ENCODE results near the gene NRXN2. TPM values are rescaled to one million over a fixed set of nuclear protein-coding genes. Genes with fewer than 3 reads are reported as not detected.

Gene NRXN2
- polyA plus RNA-seq, 4 donors: 15.1 to 55.2 (median 18.8) TPM

- no peak for DNase-seq (ENCODE audit: low read depth in 4 of 4, low spot score in 3 of 4)
These were observed 21.7 kb upstream of the NRXN2 start for GRCh38 chr11:64744544-64745188.

- no peak for DNase-seq (ENCODE audit: low read depth in 4 of 4, low spot score in 3 of 4)
These were observed 20.9 kb upstream of the NRXN2 start, which contains the start of gene RASGRP2 for GRCh38 chr11:64743591-64744543. Gene RASGRP2 (minus strand): TSS chr11:64744142. CDS start chr11:64742866, 1,276 bp downstream.

GRCh38 chr11:64742889-64743590 is 20.0 kb upstream of the NRXN2 start:
- no peak for DNase-seq (ENCODE audit: low read depth in 4 of 4, low spot score in 3 of 4)

GRCh38 chr11:64742087-64742888 is 19.3 kb upstream of the NRXN2 start:
- DNase-seq (ENCODE audit: low read depth in 4 of 4, low spot score in 3 of 4): no peak

GRCh38 chr11:64741375-64742086 is 18.5 kb upstream of the NRXN2 start:
- no peak for DNase-seq (ENCODE audit: low read depth in 4 of 4, low spot score in 3 of 4)

GRCh38 chr11:64739871-64740270 is 16.9 kb upstream of the NRXN2 start:
- DNase-seq (ENCODE audit: low read depth in 4 of 4, low spot score in 3 of 4): no peak

GRCh38 chr11:64736654-64737053 is 13.7 kb upstream of the NRXN2 start:
- DNase-seq (ENCODE audit: low read depth in 4 of 4, low spot score in 3 of 4): no peak

GRCh38 chr11:64735725-64736259 is 12.8 kb upstream of the NRXN2 start:
- no peak for DNase-seq (ENCODE audit: low read depth in 4 of 4, low spot score in 3 of 4)

GRCh38 chr11:64734811-64735724 is 12.1 kb upstream of the NRXN2 start:
- no peak for DNase-seq (ENCODE audit: low read depth in 4 of 4, low spot score in 3 of 4)

- DNase-seq (ENCODE audit: low read depth in 4 of 4, low spot score in 3 of 4): no peak
These were observed 8.6 kb upstream of the NRXN2 start for GRCh38 chr11:64731601-64732000.

GRCh38 chr11:64729851-64730382 is 6.9 kb upstream of the NRXN2 start:
- DNase-seq (ENCODE audit: low read depth in 4 of 4, low spot score in 3 of 4): no peak

GRCh38 chr11:64728757-64729365 is 5.9 kb upstream of the NRXN2 start:
- no peak for DNase-seq (ENCODE audit: low read depth in 4 of 4, low spot score in 3 of 4)

GRCh38 chr11:64726867-64727530 is 4.0 kb upstream of the NRXN2 start:
- no peak for DNase-seq (ENCODE audit: low read depth in 4 of 4, low spot score in 3 of 4)

- DNase-seq (ENCODE audit: low read depth in 4 of 4, low spot score in 3 of 4): no peak
These were observed 3.2 kb upstream of the NRXN2 start for GRCh38 chr11:64726211-64726641.

- DNase-seq (ENCODE audit: low read depth in 4 of 4, low spot score in 3 of 4): no peak
These were observed 2.0 kb upstream of the NRXN2 start for GRCh38 chr11:64724863-64725532.

Measured in left renal pelvis (tissue), 4 donors.